ENCODE measurements around the gene VIPAS39. TPM values are rescaled to one million over a fixed set of nuclear protein-coding genes. Genes with fewer than 3 reads are reported as not detected.

The VIPAS39 gene
- total RNA-seq, 2 experiments from 2014 or later = 13.9 to 16.8 TPM

- ATAC-seq = peak; percentile 60
These were observed 48.3 kb downstream of the VIPAS39 start for GRCh38 chr14:77409131-77409533.

GRCh38 chr14:77407158-77407557 is 50.2 kb downstream of the VIPAS39 start:
- no peaks in the 10 kb centered on the region for H3K36me3 Mint-ChIP-seq (ENCODE audit: low read depth)
- TF ChIP-seq CTCF (IDR thresholded peaks at IDR 0.05) = no peak
- CTCF ChIA-PET = interaction anchor here (1.0 to 1.3 kb wide), 2 partner anchors 24 to 52 kb away, joined by 3 to 4 read pairs; no protein-coding TSS in a partner anchor
- intact Hi-C loops (cut with micrococcal nuclease) = no loop called here
- no peak for DNase-seq
- H3K27me3 Mint-ChIP-seq = no peaks in the 10 kb centered on the region
- no peak for ATAC-seq
- POLR2A ChIA-PET = no interaction called here
- peaks cover 13% of the 10 kb centered on the region for H3K4me1 Mint-ChIP-seq (ENCODE audit: low read depth)
- H3K4me3 Mint-ChIP-seq = no peak overlapping the region
- no peaks in the 10 kb centered on the region for H3K9me3 Mint-ChIP-seq
- H3K27ac Mint-ChIP-seq = no peak overlapping the region

More at GRCh38 chr14:77409131-77409533, 48.3 kb downstream of the VIPAS39 start:
- ChIA-PET POLR2A (no interaction called here), CTCF (interaction anchor here (1.3 kb wide), 1 partner anchor 85 kb away, joined by 3 read pairs; no protein-coding TSS in a partner anchor)
- Mint-ChIP-seq H3K9me3 (no peaks in the 10 kb centered on the region), H3K4me1 (ENCODE audit: low read depth) (peaks cover 13% of the 10 kb centered on the region), H3K27me3 (no peaks in the 10 kb centered on the region), H3K4me3 (no peak overlapping the region), H3K27ac (no peak overlapping the region), H3K36me3 (ENCODE audit: low read depth) (no peaks in the 10 kb centered on the region)
- TF ChIP-seq CTCF (IDR thresholded peaks at IDR 0.05) = no peak
- peak; percentile 15 for DNase-seq
- intact Hi-C loops (cut with micrococcal nuclease) = no loop called here

GRCh38 chr14:77406718-77407117 is 50.7 kb downstream of the VIPAS39 start:
- no peak overlapping the region for H3K27ac Mint-ChIP-seq
- no peak for TF ChIP-seq CTCF (IDR thresholded peaks at IDR 0.05)
- H3K27me3 Mint-ChIP-seq = no peaks in the 10 kb centered on the region
- ATAC-seq (peak; percentile 24), DNase-seq (no peak)
- intact Hi-C loops (cut with micrococcal nuclease) = no loop called here
- no peaks in the 10 kb centered on the region for H3K36me3 Mint-ChIP-seq (ENCODE audit: low read depth)
- H3K9me3 Mint-ChIP-seq = no peaks in the 10 kb centered on the region
- CTCF ChIA-PET = interaction anchor here (1.3 kb wide), 1 partner anchor 24 kb away, joined by 3 read pairs; no protein-coding TSS in a partner anchor
- POLR2A ChIA-PET = no interaction called here
- no peak overlapping the region for H3K4me3 Mint-ChIP-seq
- H3K4me1 Mint-ChIP-seq (ENCODE audit: low read depth) = peaks cover 13% of the 10 kb centered on the region

- CTCF ChIA-PET = interaction anchor here (1.3 kb wide), 1 partner anchor 25 kb away, joined by 3 read pairs; no protein-coding TSS in a partner anchor
- Mint-ChIP-seq H3K9me3 (no peaks in the 10 kb centered on the region), H3K36me3 (ENCODE audit: low read depth) (no peaks in the 10 kb centered on the region)
These were observed 51.3 kb downstream of the VIPAS39 start for GRCh38 chr14:77406086-77406485.

GRCh38 chr14:77403768-77404167 is 53.6 kb downstream of the VIPAS39 start:
- no peak for TF ChIP-seq CTCF (IDR thresholded peaks at IDR 0.05)
- peaks cover 13% of the 10 kb centered on the region for H3K4me1 Mint-ChIP-seq (ENCODE audit: low read depth)
- ChIA-PET POLR2A (no interaction called here), CTCF (no interaction called here)
- no peak overlapping the region for H3K27ac Mint-ChIP-seq
- H3K36me3 Mint-ChIP-seq (ENCODE audit: low read depth) = no peaks in the 10 kb centered on the region
- H3K9me3 Mint-ChIP-seq = no peaks in the 10 kb centered on the region
- intact Hi-C loops (cut with micrococcal nuclease) = no loop called here
- no peak for ATAC-seq
- no peak for DNase-seq
- no peaks in the 10 kb centered on the region for H3K27me3 Mint-ChIP-seq
- no peak overlapping the region for H3K4me3 Mint-ChIP-seq

More at GRCh38 chr14:77406086-77406485, 51.3 kb downstream of the VIPAS39 start:
- intact Hi-C loops (cut with micrococcal nuclease) = no loop called here
- peaks cover 13% of the 10 kb centered on the region for H3K4me1 Mint-ChIP-seq (ENCODE audit: low read depth)
- no peak for TF ChIP-seq CTCF (IDR thresholded peaks at IDR 0.05)
- H3K4me3 Mint-ChIP-seq = no peak overlapping the region
- DNase-seq (no peak), ATAC-seq (no peak)
- H3K27ac Mint-ChIP-seq = no peak overlapping the region
- POLR2A ChIA-PET = no interaction called here
- no peaks in the 10 kb centered on the region for H3K27me3 Mint-ChIP-seq

Data from activated CD8-positive, alpha-beta T cell treated with anti-CD3 and anti-CD28 coated beads for 36 hours (primary cell).